Measurements from ENCODE around the gene ORM1.

DNA sequence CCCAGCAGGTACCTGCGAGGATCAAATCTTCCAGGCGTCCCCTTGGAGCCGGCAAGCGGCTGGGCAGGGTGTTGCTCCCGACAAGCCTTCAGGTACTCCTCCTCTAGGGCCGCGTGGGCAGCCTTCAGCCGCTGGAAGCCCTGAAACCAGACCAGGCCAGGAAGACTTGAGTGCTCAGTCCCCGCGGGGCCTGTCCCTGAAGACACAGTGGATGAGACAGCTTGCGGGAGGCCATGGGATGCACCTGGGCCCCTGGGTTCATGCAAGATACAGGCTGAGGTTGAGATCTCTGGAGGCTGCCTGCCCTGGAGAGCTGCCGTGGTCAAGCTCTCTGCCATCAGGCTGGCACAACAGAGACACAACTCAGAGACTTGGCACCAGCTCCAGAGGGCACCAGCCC lies 39.5 kb downstream of the ORM1 start:
- TF ChIP-seq POLR2A (IDR thresholded peaks at IDR 0.05; ENCODE audit: low read depth, low read length) (peak; percentile 46), CBX3 (IDR thresholded peaks at IDR 0.05; ENCODE audit: borderline replicate concordance, low read depth) (no peak), GATAD2B (conservative IDR thresholded peaks at IDR 0.05; ENCODE audit: low read depth) (no peak), SRF (IDR thresholded peaks at IDR 0.05; ENCODE audit: low read depth in 2 of 2, low read length in 2 of 2) (no peak)
- TF ChIP-seq, protein P1, sequence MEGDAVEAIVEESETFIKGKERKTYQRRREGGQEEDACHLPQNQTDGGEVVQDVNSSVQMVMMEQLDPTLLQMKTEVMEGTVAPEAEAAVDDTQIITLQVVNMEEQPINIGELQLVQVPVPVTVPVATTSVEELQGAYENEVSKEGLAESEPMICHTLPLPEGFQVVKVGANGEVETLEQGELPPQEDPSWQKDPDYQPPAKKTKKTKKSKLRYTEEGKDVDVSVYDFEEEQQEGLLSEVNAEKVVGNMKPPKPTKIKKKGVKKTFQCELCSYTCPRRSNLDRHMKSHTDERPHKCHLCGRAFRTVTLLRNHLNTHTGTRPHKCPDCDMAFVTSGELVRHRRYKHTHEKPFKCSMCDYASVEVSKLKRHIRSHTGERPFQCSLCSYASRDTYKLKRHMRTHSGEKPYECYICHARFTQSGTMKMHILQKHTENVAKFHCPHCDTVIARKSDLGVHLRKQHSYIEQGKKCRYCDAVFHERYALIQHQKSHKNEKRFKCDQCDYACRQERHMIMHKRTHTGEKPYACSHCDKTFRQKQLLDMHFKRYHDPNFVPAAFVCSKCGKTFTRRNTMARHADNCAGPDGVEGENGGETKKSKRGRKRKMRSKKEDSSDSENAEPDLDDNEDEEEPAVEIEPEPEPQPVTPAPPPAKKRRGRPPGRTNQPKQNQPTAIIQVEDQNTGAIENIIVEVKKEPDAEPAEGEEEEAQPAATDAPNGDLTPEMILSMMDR (IDR thresholded peaks at IDR 0.05 in 2 of 3, conservative IDR thresholded peaks at IDR 0.05 in 1 of 3; ENCODE audit: control insufficient read depth in 2 of 3, extremely low read depth in 1 of 3, insufficient read depth in 1 of 3, low read depth in 3 of 3, low read length in 3 of 3): no peak

Data from GM12878 (cell line).